ENCODE results near the gene MAN1C1.

MAN1C1 gene

DNA sequence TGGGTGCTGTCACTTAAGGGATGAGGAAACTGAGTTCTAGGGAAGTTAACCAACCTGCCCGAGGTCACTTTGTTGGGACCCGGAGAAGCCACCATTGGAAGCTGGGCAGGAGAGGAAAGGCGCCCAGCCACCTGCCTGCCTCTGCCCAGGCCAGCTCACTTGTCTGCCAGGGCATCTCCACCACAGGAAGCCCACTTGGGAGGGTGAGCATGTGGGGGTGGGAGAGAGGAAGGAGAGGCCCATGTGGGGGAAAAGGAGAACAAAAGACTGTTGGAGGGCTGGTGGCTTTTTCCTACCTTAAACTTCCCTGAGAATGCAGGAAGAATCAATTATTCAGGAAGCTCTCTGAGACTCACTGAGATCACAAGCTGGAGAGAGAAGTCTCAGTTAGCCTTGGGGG is 139.6 kb downstream of the MAN1C1 start:
- DNase-seq (ENCODE audit: low spot score) = no peak

GRCh38 chr1:25757151-25757845 is 140.7 kb downstream of the MAN1C1 start:
- TF ChIP-seq, protein P1, sequence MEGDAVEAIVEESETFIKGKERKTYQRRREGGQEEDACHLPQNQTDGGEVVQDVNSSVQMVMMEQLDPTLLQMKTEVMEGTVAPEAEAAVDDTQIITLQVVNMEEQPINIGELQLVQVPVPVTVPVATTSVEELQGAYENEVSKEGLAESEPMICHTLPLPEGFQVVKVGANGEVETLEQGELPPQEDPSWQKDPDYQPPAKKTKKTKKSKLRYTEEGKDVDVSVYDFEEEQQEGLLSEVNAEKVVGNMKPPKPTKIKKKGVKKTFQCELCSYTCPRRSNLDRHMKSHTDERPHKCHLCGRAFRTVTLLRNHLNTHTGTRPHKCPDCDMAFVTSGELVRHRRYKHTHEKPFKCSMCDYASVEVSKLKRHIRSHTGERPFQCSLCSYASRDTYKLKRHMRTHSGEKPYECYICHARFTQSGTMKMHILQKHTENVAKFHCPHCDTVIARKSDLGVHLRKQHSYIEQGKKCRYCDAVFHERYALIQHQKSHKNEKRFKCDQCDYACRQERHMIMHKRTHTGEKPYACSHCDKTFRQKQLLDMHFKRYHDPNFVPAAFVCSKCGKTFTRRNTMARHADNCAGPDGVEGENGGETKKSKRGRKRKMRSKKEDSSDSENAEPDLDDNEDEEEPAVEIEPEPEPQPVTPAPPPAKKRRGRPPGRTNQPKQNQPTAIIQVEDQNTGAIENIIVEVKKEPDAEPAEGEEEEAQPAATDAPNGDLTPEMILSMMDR (IDR thresholded peaks at IDR 0.05; ENCODE audit: extremely low read depth, missing control alignments) = no peak
- no peak for DNase-seq (ENCODE audit: low spot score)

More for the DNA sequence above, 139.6 kb downstream of the MAN1C1 start:
- TF ChIP-seq, protein P1 (IDR thresholded peaks at IDR 0.05; ENCODE audit: extremely low read depth, missing control alignments) = no peak

DNA sequence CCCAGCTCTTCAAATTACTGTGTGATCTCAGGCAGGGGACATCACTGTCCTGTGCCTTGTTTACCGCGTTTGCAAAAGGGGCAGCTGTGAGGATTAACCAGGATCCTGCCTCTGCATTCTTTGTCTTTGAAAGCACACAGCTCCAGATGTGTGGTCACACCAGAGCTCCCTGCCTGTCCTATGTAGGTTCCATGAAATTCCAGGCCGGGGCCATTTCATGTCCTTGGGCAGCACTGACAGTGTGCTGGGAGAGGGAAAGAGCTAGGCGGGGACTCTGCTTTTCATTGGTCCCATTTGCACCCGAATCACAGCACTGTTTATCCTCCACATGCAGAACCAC is 141.2 kb downstream of the MAN1C1 start:
- DNase-seq (ENCODE audit: low spot score) = no peak
- TF ChIP-seq, protein P1 (IDR thresholded peaks at IDR 0.05; ENCODE audit: extremely low read depth, missing control alignments) = no peak

DNA sequence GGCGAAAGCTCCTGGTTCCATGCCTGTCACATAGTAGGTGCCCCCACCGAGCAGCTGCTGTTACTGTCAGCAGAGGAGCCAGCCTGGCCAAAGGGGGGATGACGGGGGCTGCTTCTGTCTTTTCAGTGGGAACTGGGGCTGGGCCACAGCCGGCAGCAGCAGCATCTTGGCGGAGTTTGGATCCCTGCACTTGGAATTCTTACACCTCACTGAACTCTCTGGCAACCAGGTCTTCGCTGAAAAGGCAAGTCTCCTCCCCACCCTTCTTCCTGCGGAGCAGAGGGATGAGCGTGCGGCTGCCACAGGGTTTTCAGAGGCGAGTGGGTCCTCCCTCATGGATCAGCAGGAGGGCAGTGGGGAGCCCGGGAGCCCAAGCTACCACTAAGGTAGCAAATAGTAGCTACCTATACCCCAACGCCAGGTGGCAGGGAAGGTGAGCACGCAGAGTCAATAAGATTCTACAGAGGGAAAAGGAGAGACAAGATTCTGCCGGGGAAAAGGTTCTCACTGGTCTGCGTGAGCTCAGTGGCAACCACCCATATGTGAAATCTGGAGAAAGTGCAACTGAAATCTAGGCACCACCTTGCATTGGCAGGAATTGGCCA is 142.0 kb downstream of the MAN1C1 start:
- TF ChIP-seq, protein P1 (IDR thresholded peaks at IDR 0.05; ENCODE audit: extremely low read depth, missing control alignments) = no peak
- DNase-seq (ENCODE audit: low spot score) = no peak

- DNase-seq (ENCODE audit: low spot score) = no peak
These were observed 143.6 kb downstream of the MAN1C1 start for GRCh38 chr1:25760122-25760719.

DNA sequence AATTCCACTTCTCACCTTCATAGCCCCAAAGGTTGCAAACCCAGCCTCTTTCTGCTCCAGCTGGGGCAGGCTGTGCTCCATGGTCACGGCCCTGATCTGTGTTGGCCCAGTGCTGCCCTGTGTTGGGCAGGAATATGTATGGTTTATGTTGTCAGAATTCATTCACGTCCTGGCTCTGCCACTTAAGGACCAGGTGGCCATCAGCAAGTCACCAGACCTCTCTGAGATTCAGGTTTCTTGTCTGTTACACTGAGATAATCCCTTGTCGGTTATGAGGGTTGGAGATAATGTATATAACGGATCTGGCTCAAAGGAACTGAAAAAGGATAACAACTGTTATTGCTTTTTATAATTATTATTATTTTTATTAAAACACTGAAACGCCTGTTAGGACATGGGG is 144.3 kb downstream of the MAN1C1 start:
- TF ChIP-seq, protein P1 (IDR thresholded peaks at IDR 0.05; ENCODE audit: extremely low read depth, missing control alignments) = no peak
- DNase-seq (ENCODE audit: low spot score) = no peak

More at GRCh38 chr1:25760122-25760719, 143.6 kb downstream of the MAN1C1 start:
- TF ChIP-seq, protein P1 (IDR thresholded peaks at IDR 0.05; ENCODE audit: extremely low read depth, missing control alignments) = no peak

DNA sequence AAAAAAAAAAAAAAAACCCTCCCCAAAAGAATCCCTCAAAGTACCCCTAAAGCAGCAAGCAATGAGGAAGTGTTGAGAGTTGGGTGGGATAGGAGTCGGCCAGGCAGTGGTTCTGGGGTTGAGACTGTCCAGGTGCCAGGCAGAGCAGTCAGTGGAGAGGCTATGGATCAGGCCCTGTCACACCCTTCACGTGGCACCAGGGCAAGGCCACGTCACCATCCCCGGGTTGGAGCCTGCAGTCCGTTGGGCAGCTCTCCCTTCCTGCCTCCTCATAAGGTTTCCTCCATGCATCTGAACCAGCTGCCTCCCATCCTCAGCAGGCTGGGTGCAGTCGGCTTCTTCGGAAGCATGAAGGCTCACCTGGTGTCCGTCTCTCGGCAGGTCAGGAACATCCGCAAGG is 146.9 kb downstream of the MAN1C1 start:
- DNase-seq (ENCODE audit: low spot score) = no peak
- TF ChIP-seq, protein P1 (IDR thresholded peaks at IDR 0.05; ENCODE audit: extremely low read depth, missing control alignments) = no peak

All from GM20000 (cell line).